SU-DHL-6 (cell line): ENCODE data around the gene TGM6.

Experiments used
- EZH2phosphoT487 ChIP-seq: fragments of 200-600 bp; sonication (generic), shearing (Covaris generic); conservative IDR thresholded peaks from 2 replicates; pipeline ENCODE4 v1.6.1; 2018; ENCODE audit warnings: mild to moderate bottlenecking, antibody characterized with exemption, low read length, moderate library complexity, mixed read lengths
- TF ChIP-seq, protein P1 (sequence below): fragments of 200-600 bp; sonication (generic); IDR thresholded peaks from one replicate; pipeline ENCODE4 v1.5.1; 2017; ENCODE audit warnings: antibody characterized with exemption, mild to moderate bottlenecking, low read length, moderate library complexity; ENCODE audit not compliant: insufficient read depth, poor library complexity, severe bottlenecking

DNA sequence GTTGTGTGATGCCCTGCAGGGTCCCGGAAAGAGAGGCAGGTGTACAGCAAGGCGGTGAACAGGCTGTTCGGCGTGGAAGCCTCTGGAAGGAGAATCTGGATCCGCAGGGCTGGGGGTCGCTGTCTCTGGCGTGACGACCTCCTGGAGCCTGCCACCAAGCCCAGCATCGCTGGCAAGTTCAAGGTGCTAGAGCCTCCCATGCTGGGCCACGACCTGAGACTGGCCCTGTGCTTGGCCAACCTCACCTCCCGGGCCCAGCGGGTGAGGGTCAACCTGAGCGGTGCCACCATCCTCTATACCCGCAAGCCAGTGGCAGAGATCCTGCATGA, 36.5 kb downstream of the TGM6 start:
- TF ChIP-seq, protein P1, sequence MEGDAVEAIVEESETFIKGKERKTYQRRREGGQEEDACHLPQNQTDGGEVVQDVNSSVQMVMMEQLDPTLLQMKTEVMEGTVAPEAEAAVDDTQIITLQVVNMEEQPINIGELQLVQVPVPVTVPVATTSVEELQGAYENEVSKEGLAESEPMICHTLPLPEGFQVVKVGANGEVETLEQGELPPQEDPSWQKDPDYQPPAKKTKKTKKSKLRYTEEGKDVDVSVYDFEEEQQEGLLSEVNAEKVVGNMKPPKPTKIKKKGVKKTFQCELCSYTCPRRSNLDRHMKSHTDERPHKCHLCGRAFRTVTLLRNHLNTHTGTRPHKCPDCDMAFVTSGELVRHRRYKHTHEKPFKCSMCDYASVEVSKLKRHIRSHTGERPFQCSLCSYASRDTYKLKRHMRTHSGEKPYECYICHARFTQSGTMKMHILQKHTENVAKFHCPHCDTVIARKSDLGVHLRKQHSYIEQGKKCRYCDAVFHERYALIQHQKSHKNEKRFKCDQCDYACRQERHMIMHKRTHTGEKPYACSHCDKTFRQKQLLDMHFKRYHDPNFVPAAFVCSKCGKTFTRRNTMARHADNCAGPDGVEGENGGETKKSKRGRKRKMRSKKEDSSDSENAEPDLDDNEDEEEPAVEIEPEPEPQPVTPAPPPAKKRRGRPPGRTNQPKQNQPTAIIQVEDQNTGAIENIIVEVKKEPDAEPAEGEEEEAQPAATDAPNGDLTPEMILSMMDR: no peak
- TF ChIP-seq EZH2phosphoT487: no peak
